GM21737 (cell line): ENCODE measurements around the gene SH3TC1.

Experiments
- ATAC-seq: cut with Tn5 transposase; IDR thresholded peaks from one replicate; pipeline ENCODE4 v1.9.1; 2021; ENCODE audit warnings: mild to moderate bottlenecking, moderate library complexity; ENCODE audit not compliant: unreplicated experiment

SH3TC1 gene

GRCh38 chr4:8284391-8284790 is 85.3 kb downstream of the SH3TC1 start:
- ATAC-seq = no peak

- ATAC-seq = no peak
Measured at GRCh38 chr4:8285143-8285975, 86.3 kb downstream of the SH3TC1 start.

- ATAC-seq = no peak
Measured at GRCh38 chr4:8285976-8286718, 87.1 kb downstream of the SH3TC1 start.

- ATAC-seq = no peak
Measured at GRCh38 chr4:8286719-8287342, 87.7 kb downstream of the SH3TC1 start.

GRCh38 chr4:8287343-8288280 is 88.5 kb downstream of the SH3TC1 start:
- no peak for ATAC-seq

- ATAC-seq = no peak
Measured at GRCh38 chr4:8289151-8289750, 90.2 kb downstream of the SH3TC1 start.

- no peak for ATAC-seq
Measured at GRCh38 chr4:8289956-8290700, 91.0 kb downstream of the SH3TC1 start.

- ATAC-seq = no peak
Measured at GRCh38 chr4:8290701-8290970, 91.5 kb downstream of the SH3TC1 start.
